H1 (cell line): Measurements from ENCODE around the gene DENND1A. TPM values are rescaled to one million over a fixed set of nuclear protein-coding genes. Genes with fewer than 3 reads are reported as not detected.

Experiments used
- BCL11A ChIP-seq, 2 experiments: IDR thresholded peaks; one replicate each; pipeline ENCODE4 v1.6.1; 2011; ENCODE audit warnings: low read depth in 2 of 2, low read length in 2 of 2, mild to moderate bottlenecking in 2 of 2
- SP1 ChIP-seq: IDR thresholded peaks from 2 replicates; pipeline ENCODE4 v1.6.1; 2011; ENCODE audit warnings: low read depth, low read length
- polyA plus RNA-seq, 7 experiments: library from polyadenylated mRNA; depleted of rRNA in 3 of 7; stranded (reverse) in 5 of 7; unstranded in 2 of 7; fragments of >200 nt in 5 of 7; fragments of 200-250 nt in 2 of 7; gene quantifications; 1 replicate in 5 of 7; 2 replicates in 1 of 7; 4 replicates in 1 of 7; pipeline versions ENCODE4 v1.2.1 to v1.2.3, GENCODE V29; 2011 to 2013; ENCODE audit warnings: missing spikeins in 2 of 7, mixed read lengths in 2 of 7
- total RNA-seq: library from RNA; stranded (reverse); fragmentation: NEBNext Ultra II Directional; extraction: Animal tissue kit (Norgen Biotek cat#: 25700); gene quantifications from 2 replicates; pipeline ENCODE4 v1.2.1, GENCODE V29; 2021

The DENND1A gene
- total and polyA plus RNA-seq, 2 of the 8 experiments (the other 6 are each of a cell fraction or from before 2014, with no cell fraction given) = 24.1 to 26.4 TPM

DNA sequence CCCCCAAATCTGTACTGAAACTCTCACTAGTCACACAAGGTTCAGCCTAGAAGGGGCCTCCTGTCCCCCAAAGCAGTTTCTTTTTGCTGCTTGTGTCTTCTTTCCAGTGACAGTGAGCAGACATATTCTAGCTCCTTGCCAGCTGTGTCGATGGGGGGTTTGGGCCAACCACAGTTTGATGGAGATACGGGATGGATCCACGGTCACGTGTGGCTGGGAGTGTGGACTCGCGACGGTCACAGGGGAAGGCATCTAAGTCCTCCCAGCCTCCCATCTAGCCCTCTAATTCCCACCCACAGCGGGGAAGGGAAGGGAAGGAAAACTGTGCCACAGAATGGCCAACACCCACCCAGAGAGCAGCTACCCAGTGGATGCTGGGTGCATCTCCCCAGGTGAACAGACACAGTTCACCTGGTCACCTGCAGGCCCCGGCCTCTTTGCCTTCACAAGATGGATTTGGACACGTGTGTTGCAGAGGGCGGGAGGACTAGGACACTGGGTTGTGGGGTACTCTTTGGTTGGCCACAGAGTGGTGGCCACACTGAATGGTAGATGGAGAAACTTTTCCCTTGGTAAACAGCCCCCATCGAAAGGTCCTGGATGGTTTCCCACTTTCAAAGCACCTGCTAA lies 519.5 kb downstream of the DENND1A start (continued):
- TF ChIP-seq SP1 (no peak), BCL11A (IDR thresholded peaks at IDR 0.05; ENCODE audit: low read depth in 2 of 2, low read length in 2 of 2) (no peak)
- TF ChIP-seq, all 59 proteins: peak for 0
